ENCODE data around the gene CHL1.

GRCh38 chr3:200758-201325 is 4.3 kb downstream of the CHL1 start:
- TF ChIP-seq CTCF (IDR thresholded peaks at IDR 0.05): no peak
- TF ChIP-seq POLR2A (IDR thresholded peaks at IDR 0.05): no peak

Data from prostate gland (tissue), 2 donors.